Activated naive CD4-positive, alpha-beta T cell treated with anti-CD3 and anti-CD28 coated beads, Interleukin-2, amount 50 U/mL, for 72 hours (primary cell): Measurements from ENCODE around the gene PGAP6. TPM values are rescaled to one million over a fixed set of nuclear protein-coding genes. Genes with fewer than 3 reads are reported as not detected.
A peak's percentile ranks its signal among the peaks of the same experiment; 100 is the strongest.
"Not testable (repeated sequence)": the region's sequence is repeated elsewhere in the genome, so short reads cannot be mapped to it uniquely, and the experiment has no call there.

ENCODE experiments used
- ATAC-seq, 2 donors: fragments of 150-1000 bp; cut with Tn5 transposase; 2 replicates each; pipeline ENCODE4 v1.10.0; 2021; ENCODE audit warnings: mild to moderate bottlenecking in 2 of 2, moderate library complexity in 2 of 2
- DNase-seq, 2 donors: peaks; one replicate each; pipeline ENCODE4 v3.0.0; 2021 to 2022; ENCODE audit warnings: low spot score in 2 of 2
- H3K27ac Mint-ChIP-seq, 2 donors: one replicate each; pipeline ENCODE4 v1.8.0; 2022; ENCODE audit warnings: mild to moderate bottlenecking in 2 of 2, mixed read lengths in 2 of 2
- H3K36me3 Mint-ChIP-seq, 2 donors: one replicate each; pipeline ENCODE4 v1.8.0; 2022; ENCODE audit warnings: mixed read lengths in 2 of 2
- H3K9me3 Mint-ChIP-seq, 2 donors: one replicate each; pipeline ENCODE4 v1.8.0; 2022; ENCODE audit warnings: mixed read lengths in 2 of 2
- total RNA-seq, 2 donors: library from RNA; stranded (reverse); gene quantifications; one replicate each; pipeline ENCODE4 v1.2.3, GENCODE V29; 2022

PGAP6 gene
- 10 to 100 TPM; 18.5 to 46.1 TPM for total RNA-seq

GRCh38 chr16:381789-382717, at the start of gene PGAP6:
Gene PGAP6, minus strand, starts transcription at chr16:381978. Its CDS starts 157 bp downstream, at chr16:381821.
- peak; percentile 38 to 81 for ATAC-seq
- Mint-ChIP-seq H3K27ac (peak within 1 kb of the TSS in 1 of 2 donors; percentile 77), H3K9me3 (no peaks in the 10 kb centered on the region), H3K36me3 (no peaks in the 10 kb centered on the region)
- DNase-seq = peak in 1 of 2 donors; percentile 70

GRCh38 chr16:430904-431303, 49.1 kb upstream of the PGAP6 start:
- Mint-ChIP-seq H3K9me3 (no peaks in the 10 kb centered on the region), H3K36me3 (peaks cover 0 to 6% of the 10 kb centered on the region in 2 donors), H3K27ac (no peak overlapping the region)
- ATAC-seq = no peak
- DNase-seq = no peak

- ATAC-seq (no peak), DNase-seq (no peak)
- H3K9me3 Mint-ChIP-seq = no peaks in the 10 kb centered on the region
- peak overlapping the region; percentile 1 to 73 for H3K27ac Mint-ChIP-seq
- H3K36me3 Mint-ChIP-seq = peaks cover 0 to 6% of the 10 kb centered on the region in 2 donors
Measured at GRCh38 chr16:427250-427649, 45.5 kb upstream of the PGAP6 start.

GRCh38 chr16:426906-427249, 45.1 kb upstream of the PGAP6 start:
- Mint-ChIP-seq H3K9me3 (no peaks in the 10 kb centered on the region), H3K36me3 (peaks cover 0 to 6% of the 10 kb centered on the region in 2 donors), H3K27ac (peak overlapping the region; percentile 1 to 73)
- DNase-seq = no peak
- no peak for ATAC-seq

GRCh38 chr16:426115-426905, 44.5 kb upstream of the PGAP6 start:
- peak in 1 of 2 donors; percentile 4 for ATAC-seq

GRCh38 chr16:425740-426114, 43.9 kb upstream of the PGAP6 start:
- Mint-ChIP-seq H3K27ac (peak overlapping the region in 1 of 2 donors; percentile 61), H3K36me3 (peaks cover 0 to 6% of the 10 kb centered on the region in 2 donors), H3K9me3 (no peaks in the 10 kb centered on the region)
- DNase-seq (peak; percentile 55 to 68), ATAC-seq (peak; percentile 68 to 75)

More at GRCh38 chr16:426115-426905, 44.5 kb upstream of the PGAP6 start:
- Mint-ChIP-seq H3K27ac (peak overlapping the region in 1 of 2 donors; percentile 1), H3K9me3 (no peaks in the 10 kb centered on the region), H3K36me3 (peaks cover 0 to 6% of the 10 kb centered on the region in 2 donors)
- peak in 1 of 2 donors; percentile 18 for DNase-seq

GRCh38 chr16:425082-425718, 43.4 kb upstream of the PGAP6 start, which contains the start of gene RAB11FIP3:
Gene RAB11FIP3, plus strand, starts transcription at chr16:425649. Its CDS starts 358 bp downstream, at chr16:426007.
- Mint-ChIP-seq H3K27ac (peak within 1 kb of the TSS; percentile 61 to 72), H3K36me3 (peaks cover 0 to 6% of the 10 kb centered on the region in 2 donors), H3K9me3 (no peaks in the 10 kb centered on the region)
- DNase-seq (peak; percentile 85 to 89), ATAC-seq (peak; percentile 92 to 95)

- peak overlapping the region; percentile 60 to 61 for H3K27ac Mint-ChIP-seq
- peaks cover 0 to 6% of the 10 kb centered on the region in 2 donors for H3K36me3 Mint-ChIP-seq
- DNase-seq (no peak), ATAC-seq (no peak)
- no peaks in the 10 kb centered on the region for H3K9me3 Mint-ChIP-seq
Measured at GRCh38 chr16:424623-425081, 42.9 kb upstream of the PGAP6 start.

GRCh38 chr16:424033-424622, 42.4 kb upstream of the PGAP6 start:
- H3K27ac Mint-ChIP-seq = peak overlapping the region in 1 of 2 donors; percentile 60

GRCh38 chr16:422179-422578, 40.4 kb upstream of the PGAP6 start:
- H3K9me3 Mint-ChIP-seq, H3K27ac Mint-ChIP-seq, H3K36me3 Mint-ChIP-seq, DNase-seq, ATAC-seq: not testable (repeated sequence)

More at GRCh38 chr16:424033-424622, 42.4 kb upstream of the PGAP6 start:
- DNase-seq (no peak), ATAC-seq (no peak)
- Mint-ChIP-seq H3K9me3 (no peaks in the 10 kb centered on the region), H3K36me3 (peaks cover 0 to 6% of the 10 kb centered on the region in 2 donors)

- H3K36me3 Mint-ChIP-seq = not testable (repeated sequence)
Measured at GRCh38 chr16:415170-415498, 33.4 kb upstream of the PGAP6 start.

GRCh38 chr16:414395-415169, 32.8 kb upstream of the PGAP6 start:
- Mint-ChIP-seq H3K27ac (no peak overlapping the region), H3K36me3 (no peaks in the 10 kb centered on the region), H3K9me3 (no peaks in the 10 kb centered on the region)
- no peak for ATAC-seq
- DNase-seq = no peak

More at GRCh38 chr16:415170-415498, 33.4 kb upstream of the PGAP6 start:
- DNase-seq, H3K27ac Mint-ChIP-seq, H3K9me3 Mint-ChIP-seq, ATAC-seq: not testable (repeated sequence)

- H3K9me3 Mint-ChIP-seq = no peaks in the 10 kb centered on the region
- no peak for ATAC-seq
- no peak for DNase-seq
- H3K27ac Mint-ChIP-seq = no peak overlapping the region
- H3K36me3 Mint-ChIP-seq = no peaks in the 10 kb centered on the region
Measured at GRCh38 chr16:411576-412265, 29.9 kb upstream of the PGAP6 start.

- no peak overlapping the region for H3K27ac Mint-ChIP-seq
- DNase-seq (no peak), ATAC-seq (no peak)
- H3K9me3 Mint-ChIP-seq = no peaks in the 10 kb centered on the region
- H3K36me3 Mint-ChIP-seq = no peaks in the 10 kb centered on the region
Measured at GRCh38 chr16:410516-411178, 28.9 kb upstream of the PGAP6 start.

GRCh38 chr16:407253-407652, 25.5 kb upstream of the PGAP6 start:
- H3K9me3 Mint-ChIP-seq = no peaks in the 10 kb centered on the region
- no peak for ATAC-seq
- H3K36me3 Mint-ChIP-seq = no peaks in the 10 kb centered on the region

More at GRCh38 chr16:407253-407652, 25.5 kb upstream of the PGAP6 start:
- H3K27ac Mint-ChIP-seq = no peak overlapping the region
- DNase-seq = no peak
